Measurements from ENCODE around the gene UBXN6.

The UBXN6 gene

GRCh38 chr19:4455719-4456475 lies 1.7 kb downstream of the UBXN6 start:
- peak; percentile 9 for DNase-seq

GRCh38 chr19:4454747-4455718 lies 2.6 kb downstream of the UBXN6 start:
- no peak for DNase-seq

- no peak for DNase-seq
Observed at GRCh38 chr19:4453232-4454179, 4.1 kb downstream of the UBXN6 start.

- no peak for DNase-seq
Observed at GRCh38 chr19:4452230-4452990, 5.2 kb downstream of the UBXN6 start.

- no peak for DNase-seq
Observed at GRCh38 chr19:4449639-4450028, 8.0 kb downstream of the UBXN6 start.

GRCh38 chr19:4449022-4449638 lies 8.5 kb downstream of the UBXN6 start:
- no peak for DNase-seq

GRCh38 chr19:4448147-4448985 lies 9.2 kb downstream of the UBXN6 start:
- DNase-seq: no peak

GRCh38 chr19:4447327-4448146 lies 10.1 kb downstream of the UBXN6 start:
- DNase-seq: no peak

- no peak for DNase-seq
Observed at GRCh38 chr19:4446704-4447200, 10.8 kb downstream of the UBXN6 start.

- DNase-seq: no peak
Observed at GRCh38 chr19:4445963-4446703, 11.5 kb downstream of the UBXN6 start.

GRCh38 chr19:4444765-4445741 lies 12.5 kb downstream of the UBXN6 start:
- DNase-seq: no peak

- no peak for DNase-seq
Observed at GRCh38 chr19:4443966-4444764, 13.4 kb downstream of the UBXN6 start.

GRCh38 chr19:4443188-4443587 lies 14.4 kb downstream of the UBXN6 start:
- DNase-seq: no peak

GRCh38 chr19:4442819-4443146 lies 14.8 kb downstream of the UBXN6 start:
- DNase-seq: no peak

GRCh38 chr19:4441994-4442818 lies 15.4 kb downstream of the UBXN6 start:
- no peak for DNase-seq

GRCh38 chr19:4439243-4439642 lies 18.4 kb downstream of the UBXN6 start:
- DNase-seq: no peak

Measured in CD4-positive, alpha-beta T cell treated with Interleukin-10 for 1 hour (primary cell).